A673 (cell line): ENCODE data around the gene B3GALT5. TPM values are rescaled to one million over a fixed set of nuclear protein-coding genes. Genes with fewer than 3 reads are reported as not detected.

Experiments
- BruUV-seq: library from RNA; stranded (reverse); fragments of 400-500 nt; replicated peaks from 2 replicates; lab custom pipeline; 2021; lab: Mats Ljungman, UMichigan
- CTCF ChIA-PET: fragments of 300-600 bp; sonication (Branson Sonifier 250); formaldehyde crosslinking; loops from one replicate; lab custom pipeline; 2022; ENCODE audit warnings: antibody characterized with exemption; lab: Charles Lee
- POLR2A ChIA-PET: fragments of 300-600 bp; sonication (Branson Sonifier 250); formaldehyde crosslinking; loops from one replicate; lab custom pipeline; 2022; ENCODE audit warnings: antibody characterized with exemption; ENCODE audit not compliant: low non-redundant PET; lab: Charles Lee
- DNase-seq: peaks from one replicate; pipeline ENCODE4 v3.0.0-alpha.2; 2015; ENCODE audit warnings: low spot score
- H3K27ac ChIP-seq: fragments of 200-600 bp; sonication (generic); 2 replicates; pipeline ENCODE4 v1.5.1; 2016; ENCODE audit warnings: mixed run types, low read depth, mild to moderate bottlenecking, mixed read lengths, antibody characterized with exemption, low read length; ENCODE audit not compliant: poor library complexity, severe bottlenecking
- H3K27me3 ChIP-seq: fragments of 200-600 bp; sonication (generic); replicated peaks from 2 replicates; pipeline ENCODE4 v1.6.1; 2017; ENCODE audit warnings: mixed run types, low read depth, mild to moderate bottlenecking, mixed read lengths, antibody characterized with exemption, low read length; ENCODE audit not compliant: insufficient read depth, poor library complexity
- H3K36me3 ChIP-seq: fragments of 200-600 bp; sonication (generic); 2 replicates; pipeline ENCODE4 v1.6.1; 2016; ENCODE audit warnings: mixed run types, mild to moderate bottlenecking, mixed read lengths, antibody characterized with exemption, low read length; ENCODE audit not compliant: insufficient read depth, poor library complexity, severe bottlenecking
- H3K4me1 ChIP-seq: fragments of 200-600 bp; sonication (generic); 2 replicates; pipeline ENCODE4 v1.6.1; 2017; ENCODE audit warnings: mixed run types, mild to moderate bottlenecking, mixed read lengths, antibody characterized with exemption, low read length; ENCODE audit not compliant: insufficient read depth, poor library complexity, severe bottlenecking
- H3K4me3 ChIP-seq: fragments of 200-600 bp; sonication (generic); 2 replicates; pipeline ENCODE4 v1.5.1; 2016; ENCODE audit warnings: low read depth, mixed run types, mild to moderate bottlenecking, mixed read lengths, low read length; ENCODE audit not compliant: poor library complexity, severe bottlenecking
- H3K9me3 ChIP-seq: fragments of 200-600 bp; sonication (generic); 2 replicates; pipeline ENCODE4 v1.6.1; 2016; ENCODE audit warnings: mixed run types, low read depth, mild to moderate bottlenecking, mixed read lengths, antibody characterized with exemption, low read length; ENCODE audit not compliant: poor library complexity, severe bottlenecking
- EZH2 ChIP-seq: fragments of 200-600 bp; sonication (generic); IDR thresholded peaks from 2 replicates; pipeline ENCODE4 v1.6.1; 2017; ENCODE audit warnings: borderline replicate concordance, low read depth, mild to moderate bottlenecking, mixed read lengths, antibody characterized with exemption, low read length; ENCODE audit not compliant: poor library complexity, severe bottlenecking
- intact Hi-C: fragments of 100-400 bp; cut with micrococcal nuclease; formaldehyde crosslinking; loops from one replicate; pipeline ENCODE4 v1.10.0; 2022; ENCODE audit not compliant: unreplicated experiment
- total RNA-seq: library from RNA; stranded (reverse); gene quantifications from 2 replicates; pipeline ENCODE4 v1.2.3, GENCODE V29; 2021
- TF ChIP-seq, protein P1 (sequence below): fragments of 300-800, 200-600 bp; sonication (generic); conservative IDR thresholded peaks from 2 replicates; pipeline ENCODE4 v1.5.1; 2017; ENCODE audit warnings: low read depth, mild to moderate bottlenecking, antibody characterized with exemption, low read length, moderate library complexity, mixed read lengths

B3GALT5 gene
- total RNA-seq, 1 experiment from 2014 or later: 0.32 TPM

DNA sequence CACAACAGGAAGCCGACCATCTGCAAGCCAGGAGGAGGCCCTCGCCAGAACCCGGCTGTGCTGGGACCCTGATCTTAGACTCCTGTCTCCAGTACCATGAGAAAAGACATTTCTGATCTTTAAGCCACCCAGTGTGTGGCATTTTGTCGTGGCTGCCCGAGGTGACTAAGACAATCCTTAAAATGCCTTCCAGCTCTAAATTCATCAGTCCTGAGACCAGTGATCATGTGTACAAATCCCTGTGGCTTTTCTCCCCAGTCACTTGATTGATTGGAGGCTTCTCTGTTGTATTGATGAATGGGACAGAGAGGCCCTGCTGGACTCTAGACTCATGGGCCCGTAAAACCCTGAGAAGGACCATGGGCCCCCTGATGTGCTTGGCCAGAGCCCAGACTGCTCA, 36.1 kb downstream of the B3GALT5 start:
- no peak for DNase-seq
- CTCF ChIA-PET: no interaction called here
- POLR2A ChIA-PET: no interaction called here
- Histone ChIP-seq H3K36me3 (no peaks in the 10 kb centered on the region), H3K27me3 (no peaks in the 10 kb centered on the region), H3K27ac (no peak overlapping the region), H3K9me3 (no peaks in the 10 kb centered on the region), H3K4me3 (no peak overlapping the region), H3K4me1 (no peaks in the 10 kb centered on the region)
- intact Hi-C loops: no loop called here
- TF ChIP-seq, protein P1, sequence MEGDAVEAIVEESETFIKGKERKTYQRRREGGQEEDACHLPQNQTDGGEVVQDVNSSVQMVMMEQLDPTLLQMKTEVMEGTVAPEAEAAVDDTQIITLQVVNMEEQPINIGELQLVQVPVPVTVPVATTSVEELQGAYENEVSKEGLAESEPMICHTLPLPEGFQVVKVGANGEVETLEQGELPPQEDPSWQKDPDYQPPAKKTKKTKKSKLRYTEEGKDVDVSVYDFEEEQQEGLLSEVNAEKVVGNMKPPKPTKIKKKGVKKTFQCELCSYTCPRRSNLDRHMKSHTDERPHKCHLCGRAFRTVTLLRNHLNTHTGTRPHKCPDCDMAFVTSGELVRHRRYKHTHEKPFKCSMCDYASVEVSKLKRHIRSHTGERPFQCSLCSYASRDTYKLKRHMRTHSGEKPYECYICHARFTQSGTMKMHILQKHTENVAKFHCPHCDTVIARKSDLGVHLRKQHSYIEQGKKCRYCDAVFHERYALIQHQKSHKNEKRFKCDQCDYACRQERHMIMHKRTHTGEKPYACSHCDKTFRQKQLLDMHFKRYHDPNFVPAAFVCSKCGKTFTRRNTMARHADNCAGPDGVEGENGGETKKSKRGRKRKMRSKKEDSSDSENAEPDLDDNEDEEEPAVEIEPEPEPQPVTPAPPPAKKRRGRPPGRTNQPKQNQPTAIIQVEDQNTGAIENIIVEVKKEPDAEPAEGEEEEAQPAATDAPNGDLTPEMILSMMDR: no peak
- no peak for TF ChIP-seq EZH2
- no TSS peak for BruUV-seq

DNA sequence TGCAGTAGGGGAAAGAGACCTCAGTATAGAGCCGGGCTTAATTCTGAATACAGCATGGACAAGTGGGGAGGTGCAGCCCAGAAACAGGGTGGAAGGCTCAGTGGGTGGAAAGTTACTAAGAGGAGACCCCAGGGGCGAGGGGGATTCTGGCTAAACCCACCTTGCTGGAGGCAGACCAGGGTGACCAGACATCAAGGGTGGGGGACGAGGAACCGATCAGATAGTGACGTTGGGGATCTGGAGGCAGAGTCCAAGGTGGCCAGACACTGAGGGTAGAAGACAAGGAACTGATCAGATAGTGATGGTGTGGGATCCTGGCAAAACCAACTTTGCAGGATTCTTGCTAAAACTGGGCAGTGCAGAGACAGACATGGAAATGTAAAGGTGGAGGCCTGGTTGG, 36.8 kb downstream of the B3GALT5 start:
- no peaks in the 10 kb centered on the region for H3K4me1 ChIP-seq
- no peaks in the 10 kb centered on the region for H3K27me3 ChIP-seq
- BruUV-seq: no TSS peak
- TF ChIP-seq, protein P1: no peak
- TF ChIP-seq EZH2: no peak
- no peak for DNase-seq
- H3K27ac ChIP-seq: no peak overlapping the region
- no peak overlapping the region for H3K4me3 ChIP-seq
- POLR2A ChIA-PET: no interaction called here
- no peaks in the 10 kb centered on the region for H3K36me3 ChIP-seq
- intact Hi-C loops: no loop called here
- H3K9me3 ChIP-seq: no peaks in the 10 kb centered on the region
- CTCF ChIA-PET: no interaction called here

DNA sequence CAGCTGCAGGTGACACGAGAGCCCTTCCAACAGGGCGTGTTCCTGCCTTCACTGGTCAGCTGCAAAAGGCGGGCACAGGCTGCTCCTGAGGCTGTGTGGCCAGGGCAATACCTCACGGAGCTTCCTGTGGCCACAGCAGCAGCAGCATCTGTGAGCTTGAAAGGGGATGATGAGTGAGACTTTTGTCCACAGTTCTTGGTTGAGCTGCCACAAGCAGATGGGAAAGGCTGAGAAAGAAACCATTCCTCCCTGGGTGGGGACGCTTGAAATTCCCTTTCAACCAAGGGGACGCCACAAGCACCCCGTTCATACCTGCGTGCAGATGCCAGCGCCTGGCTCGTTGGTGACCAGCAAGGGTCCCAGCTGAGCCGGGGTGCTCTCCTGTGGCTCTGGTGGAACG, 37.6 kb downstream of the B3GALT5 start:
- H3K36me3 ChIP-seq: no peaks in the 10 kb centered on the region
- DNase-seq: no peak
- CTCF ChIA-PET: interaction anchor here (0.6 kb wide), 1 partner anchor 1732 kb away, joined by 3 read pairs; no protein-coding TSS in a partner anchor
- no peaks in the 10 kb centered on the region for H3K27me3 ChIP-seq
- no TSS peak for BruUV-seq
- TF ChIP-seq, protein P1: no peak
- TF ChIP-seq EZH2: no peak
- no peak overlapping the region for H3K4me3 ChIP-seq
- H3K27ac ChIP-seq: no peak overlapping the region
- intact Hi-C loops: no loop called here
- POLR2A ChIA-PET: no interaction called here
- H3K9me3 ChIP-seq: no peaks in the 10 kb centered on the region
- H3K4me1 ChIP-seq: no peaks in the 10 kb centered on the region
